ENCODE data around the gene WDR59. TPM values are rescaled to one million over a fixed set of nuclear protein-coding genes. Genes with fewer than 3 reads are reported as not detected.

The WDR59 gene
- total and polyA plus RNA-seq, 9 of the 15 experiments (the other 6 are each of a cell fraction or from before 2014, with no cell fraction given): 12.7 to 126 (median 34.7) TPM

- TF ChIP-seq E2F8 (IDR thresholded peaks at IDR 0.05; ENCODE audit: low read depth, partially characterized antibody): no peak
- TF ChIP-seq REST (IDR thresholded peaks at IDR 0.05; ENCODE audit: borderline replicate concordance): no peak
- TF ChIP-seq REST (CRISPR knock-in tag; IDR thresholded peaks at IDR 0.05; ENCODE audit: low read depth): no peak
- TF ChIP-seq RBM15 (IDR thresholded peaks at IDR 0.05; ENCODE audit: insufficient read depth, low read length): no peak
- TF ChIP-seq NONO (IDR thresholded peaks at IDR 0.05; ENCODE audit: low read depth in 2 of 2, low read length in 1 of 2): no peak
- no peak for TF ChIP-seq SMC3 (conservative IDR thresholded peaks at IDR 0.05; ENCODE audit: insufficient read depth, low read depth, low read length)
- no peak for TF ChIP-seq ZBTB11 (CRISPR knock-in tag; IDR thresholded peaks at IDR 0.05)
- no peak for TF ChIP-seq ZBTB33 (CRISPR knock-in tag; IDR thresholded peaks at IDR 0.05)
- TF ChIP-seq MED1 (CRISPR knock-in tag; IDR thresholded peaks at IDR 0.05; ENCODE audit: borderline replicate concordance): no peak
Measured at GRCh38 chr16:75011634-75012307, 26.8 kb upstream of the WDR59 start (continued).
